Astrocyte of the hippocampus (primary cell): ENCODE measurements around the gene AKT1.

Experiments
- DNase-seq: peaks from one replicate; pipeline ENCODE4 v3.0.0; 2011; ENCODE audit warnings: low read depth, low spot score

AKT1 gene

DNA sequence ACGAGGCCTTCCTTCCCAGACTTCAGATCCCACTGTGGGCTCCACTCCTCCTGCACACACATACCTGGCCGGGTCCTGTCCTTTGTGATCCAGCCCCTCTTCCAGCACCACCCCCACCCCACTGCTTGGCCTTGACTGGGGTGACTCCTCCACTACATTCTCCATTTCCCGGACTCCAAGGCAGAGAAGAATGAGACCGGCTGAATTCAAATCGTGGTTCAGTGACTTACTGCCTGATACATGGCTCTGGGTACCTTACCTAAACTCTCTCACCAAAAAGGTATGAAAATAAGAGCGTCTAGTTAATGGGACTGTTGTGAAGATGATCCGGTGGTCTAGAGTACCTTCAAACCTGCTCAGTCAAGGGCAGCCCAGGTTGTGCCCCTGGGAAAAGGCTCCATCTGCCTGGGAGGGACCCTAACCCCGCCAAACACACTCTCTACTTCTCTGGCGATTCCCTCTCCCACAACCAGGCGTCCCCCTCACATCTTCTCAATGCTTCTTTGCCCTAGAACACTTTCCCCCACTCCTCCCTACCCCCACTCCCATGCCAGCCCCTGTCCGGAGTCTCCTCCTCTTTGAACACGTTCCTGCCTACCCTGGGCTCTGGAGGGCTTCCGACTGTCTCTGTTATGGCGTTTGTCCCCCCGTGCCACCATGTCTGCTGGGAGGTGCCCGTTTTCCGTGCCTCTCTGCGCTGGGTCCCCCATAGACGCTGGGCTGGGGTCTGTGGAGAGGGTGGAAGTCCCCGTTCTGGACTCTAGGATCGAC is 3.9 kb upstream of the AKT1 start:
- DNase-seq = peak; percentile 66

DNA sequence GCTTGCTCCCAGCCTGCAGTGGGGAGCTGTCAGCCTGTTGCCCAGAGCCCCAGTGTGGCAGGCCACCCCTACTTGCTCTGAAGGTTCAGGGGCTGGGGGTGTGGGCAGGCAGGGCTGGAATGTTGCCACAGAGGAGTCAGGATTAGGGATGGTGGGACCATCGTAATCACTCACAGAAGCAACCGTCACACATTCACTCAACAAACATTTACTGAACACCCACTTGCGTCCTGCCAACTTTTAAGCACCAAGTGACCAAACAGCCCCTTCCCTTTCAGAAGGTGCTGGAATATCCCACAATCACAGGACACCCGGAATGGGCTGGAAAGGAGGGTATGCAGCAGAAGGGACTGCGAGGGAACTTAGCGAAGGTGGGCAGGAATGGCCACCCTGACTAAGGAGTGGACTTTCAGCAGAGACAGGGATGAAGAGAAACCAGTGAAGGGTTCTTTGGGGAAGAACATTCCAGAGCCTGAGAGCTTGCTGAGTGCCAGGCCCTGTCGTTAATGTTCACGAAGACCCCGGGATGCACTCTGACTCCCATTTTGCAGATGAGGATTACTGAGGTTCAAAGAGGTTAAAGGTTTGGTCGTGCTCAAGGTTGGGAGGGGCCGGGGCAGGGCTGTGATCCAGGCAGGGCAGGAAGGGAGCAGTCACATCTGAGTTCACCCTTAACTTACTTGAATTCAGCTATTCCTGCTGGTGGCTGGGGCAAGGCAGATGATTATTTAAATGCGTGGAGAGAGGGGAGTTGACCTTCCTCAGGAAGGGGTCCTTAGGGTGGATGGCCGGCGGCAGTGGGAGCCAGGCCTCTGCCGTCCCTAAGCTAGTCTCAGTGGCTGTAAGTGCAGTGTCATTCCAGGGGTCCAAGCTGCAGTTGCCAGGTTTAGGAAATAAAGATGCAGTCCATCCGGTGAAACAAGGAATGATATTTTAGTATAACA is 3.0 kb upstream of the AKT1 start:
- DNase-seq = no peak

GRCh38 chr14:104797115-104798044 is 1.8 kb upstream of the AKT1 start:
- no peak for DNase-seq

GRCh38 chr14:104796687-104797081 is 1.1 kb upstream of the AKT1 start:
- no peak for DNase-seq

DNA sequence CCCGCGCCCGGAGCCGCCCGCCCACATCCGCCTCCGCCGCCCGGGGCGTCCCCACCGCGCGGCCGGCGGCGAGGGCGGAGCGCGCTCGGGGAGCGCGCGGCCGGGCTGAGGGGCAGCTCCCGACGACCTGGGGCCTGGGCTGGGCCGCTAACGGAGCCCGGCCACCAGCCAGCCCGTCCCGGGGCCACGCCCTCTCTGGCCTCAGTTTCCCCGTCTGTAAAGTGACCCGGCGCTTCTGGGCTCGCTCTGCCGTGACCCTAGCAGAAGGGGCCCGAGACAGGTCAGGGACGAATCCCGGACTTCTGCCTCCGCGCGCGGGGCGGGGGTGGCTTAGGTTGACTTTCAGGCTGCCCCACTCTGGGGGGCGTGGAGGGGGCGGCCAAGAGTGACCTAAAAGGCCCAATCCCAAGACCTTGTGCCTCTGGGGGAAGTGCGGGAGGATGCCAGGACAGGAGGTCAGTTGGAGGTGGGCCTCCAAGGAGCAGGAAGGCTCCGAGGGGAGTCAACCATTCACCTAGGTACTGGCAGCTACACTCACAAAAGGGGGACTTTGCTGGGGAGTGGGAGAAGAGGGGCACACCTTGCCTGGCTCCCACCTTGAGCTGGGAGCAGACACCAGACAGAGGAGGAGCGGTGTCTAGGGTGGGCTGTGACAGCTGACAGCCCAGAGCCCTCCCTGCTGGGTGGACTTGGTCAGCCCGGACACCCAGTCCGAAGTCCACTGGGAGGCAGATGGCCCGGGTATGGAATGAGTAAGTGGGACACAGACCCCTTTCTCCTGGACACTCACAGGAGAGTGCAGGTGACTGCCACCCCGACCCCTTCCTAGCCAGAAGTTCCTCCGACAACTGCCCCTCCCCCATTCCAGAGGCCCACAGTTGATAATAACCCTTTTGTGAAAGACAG is 486 bp upstream of the AKT1 start:
- peak; percentile 81 for DNase-seq

- DNase-seq = peak; percentile 60
Measured at GRCh38 chr14:104794631-104794992, 936 bp downstream of the AKT1 start.

- DNase-seq = peak; percentile 81
Measured at GRCh38 chr14:104794099-104794498, 1.4 kb downstream of the AKT1 start.

GRCh38 chr14:104793703-104793959 is 1.9 kb downstream of the AKT1 start:
- no peak for DNase-seq

DNA sequence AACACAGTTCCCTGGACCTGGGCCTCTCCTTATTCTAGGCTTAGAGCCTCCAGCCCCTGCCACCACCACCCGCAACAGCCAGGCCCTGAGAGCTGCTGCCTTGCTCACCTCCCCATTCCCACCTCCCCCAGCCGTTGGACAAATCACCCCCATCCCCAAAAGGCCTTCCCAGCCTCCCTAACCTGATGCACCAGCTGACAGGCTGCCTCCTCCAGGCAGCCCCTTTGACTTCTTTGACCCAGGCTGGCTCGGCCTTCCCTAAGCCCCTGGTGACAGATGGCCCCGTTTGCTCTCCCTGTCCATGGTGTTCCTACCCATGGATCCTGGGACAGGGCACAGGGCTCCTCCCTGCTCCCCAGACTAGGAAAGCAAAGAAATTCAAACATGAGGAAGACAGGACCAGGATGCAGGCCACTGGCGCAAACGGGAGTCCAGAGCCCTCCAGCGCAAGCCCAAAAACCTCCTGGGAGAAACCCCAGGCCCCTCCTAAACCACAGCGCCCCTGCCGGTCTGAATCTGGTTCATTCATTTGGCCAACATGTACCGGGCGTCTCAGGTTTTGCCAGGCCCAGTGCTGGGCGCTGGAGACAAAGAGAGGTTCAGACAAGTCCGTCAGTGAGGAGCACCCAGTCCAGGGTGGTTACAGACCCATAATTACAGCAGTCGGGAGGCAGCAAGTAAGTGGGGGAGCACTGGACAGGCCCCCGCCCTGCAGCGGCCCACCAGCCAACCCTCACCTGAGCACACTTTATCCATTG is 2.4 kb downstream of the AKT1 start:
- DNase-seq = no peak

DNA sequence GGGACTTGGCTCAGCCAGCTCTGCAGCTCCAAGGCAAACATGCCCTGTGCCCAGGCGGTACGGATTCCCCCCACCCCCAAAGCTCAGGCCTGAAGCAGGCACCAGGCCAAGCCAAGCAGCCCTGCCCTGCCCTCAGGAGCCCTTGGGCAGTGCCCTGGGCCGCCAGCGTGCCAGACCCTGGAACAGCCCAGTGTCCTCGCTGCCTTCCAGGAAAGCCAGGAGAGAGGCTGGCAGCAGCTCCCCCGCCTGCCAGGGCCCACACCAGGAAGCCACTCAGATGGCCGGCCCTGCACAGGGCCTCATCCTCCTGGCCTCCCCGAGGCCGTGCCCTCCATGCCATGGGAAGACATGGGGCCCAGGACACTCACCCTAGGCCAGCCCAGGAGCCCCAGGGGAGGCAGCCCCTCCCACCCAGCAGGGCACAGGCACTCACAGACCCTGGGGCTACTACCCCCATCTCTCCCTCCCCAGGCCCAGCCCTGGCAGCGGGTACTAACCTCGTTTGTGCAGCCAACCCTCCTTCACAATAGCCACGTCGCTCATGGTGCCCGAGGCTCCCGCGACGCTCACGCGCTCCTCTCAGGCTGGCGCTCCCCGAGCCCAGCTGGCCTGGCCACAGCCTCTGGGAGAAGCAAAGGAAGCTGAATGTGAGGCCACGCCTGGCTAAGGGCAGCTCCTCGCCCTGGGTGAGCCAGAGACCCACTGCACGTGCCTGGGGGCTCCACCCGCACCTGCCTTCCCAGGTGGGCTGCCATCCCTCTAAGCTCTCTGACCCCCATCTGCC is 3.3 kb downstream of the AKT1 start:
- peak; percentile 55 for DNase-seq

DNA sequence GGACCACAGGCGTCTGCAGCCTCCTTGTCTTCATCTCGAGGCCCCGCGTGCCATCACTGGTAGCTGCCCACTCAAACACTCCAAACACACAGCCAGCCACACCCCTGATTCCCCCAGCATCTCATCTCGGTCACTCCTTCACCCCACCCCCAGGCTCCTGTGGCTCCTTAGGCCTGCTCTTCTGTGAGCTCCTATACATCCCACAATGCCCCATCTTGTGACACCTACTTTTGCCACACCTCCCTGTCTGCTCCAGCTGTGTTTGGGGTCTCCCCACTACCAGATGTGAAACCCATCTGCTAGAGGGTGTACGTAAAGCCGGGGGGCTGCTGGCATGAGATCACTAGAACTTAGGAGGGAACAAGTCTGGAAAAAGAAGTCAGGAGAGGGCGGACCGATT is 4.1 kb downstream of the AKT1 start:
- DNase-seq = no peak

DNA sequence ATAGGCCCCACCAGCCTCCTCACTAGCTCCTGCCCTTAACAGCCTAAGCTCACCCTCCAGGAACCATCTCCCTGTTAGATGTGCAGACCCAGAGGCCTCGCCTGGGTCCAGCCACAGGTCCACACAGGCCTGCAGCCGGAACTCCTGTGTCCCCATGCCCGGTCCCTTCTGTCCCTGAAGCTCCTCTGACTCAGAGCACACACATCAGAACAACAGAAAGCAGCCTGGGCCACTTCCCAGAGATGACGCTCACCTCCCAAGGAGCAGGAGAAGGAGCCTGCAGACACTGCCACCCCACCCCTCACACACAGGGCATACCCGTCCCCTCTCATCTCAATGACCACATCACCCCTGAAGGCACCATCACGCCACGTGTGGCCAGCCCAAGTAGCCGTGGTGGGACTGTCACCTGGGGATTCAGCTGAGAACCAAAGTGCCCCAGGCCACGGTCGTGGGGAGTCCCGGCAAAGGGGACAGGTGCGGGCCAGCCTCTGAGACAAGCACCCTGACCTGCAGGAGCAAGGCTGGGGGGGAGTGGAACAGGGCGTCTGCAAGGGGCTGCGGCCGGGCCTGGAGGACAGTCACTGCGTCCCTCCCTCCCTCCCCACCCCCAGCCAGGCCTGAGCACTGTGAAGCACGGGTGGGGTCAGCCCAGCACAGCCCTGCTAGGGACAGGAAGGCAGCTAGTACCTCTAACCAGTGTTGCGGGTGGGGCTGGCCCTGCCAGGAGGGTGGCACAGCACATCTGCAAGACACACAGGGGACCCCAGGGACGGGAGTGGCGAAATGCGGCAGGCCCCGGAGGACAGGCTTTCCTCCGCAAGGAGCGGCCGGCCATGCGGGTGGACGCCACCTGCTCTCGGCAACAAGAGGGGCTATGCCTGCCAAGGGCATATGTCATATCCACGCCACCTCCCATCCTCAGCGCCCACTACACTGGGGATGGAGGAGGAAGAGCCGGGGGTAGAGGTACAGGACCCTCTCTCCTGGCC is 5.5 kb downstream of the AKT1 start:
- no peak for DNase-seq

GRCh38 chr14:104788873-104789663 is 6.5 kb downstream of the AKT1 start:
- DNase-seq = no peak

DNA sequence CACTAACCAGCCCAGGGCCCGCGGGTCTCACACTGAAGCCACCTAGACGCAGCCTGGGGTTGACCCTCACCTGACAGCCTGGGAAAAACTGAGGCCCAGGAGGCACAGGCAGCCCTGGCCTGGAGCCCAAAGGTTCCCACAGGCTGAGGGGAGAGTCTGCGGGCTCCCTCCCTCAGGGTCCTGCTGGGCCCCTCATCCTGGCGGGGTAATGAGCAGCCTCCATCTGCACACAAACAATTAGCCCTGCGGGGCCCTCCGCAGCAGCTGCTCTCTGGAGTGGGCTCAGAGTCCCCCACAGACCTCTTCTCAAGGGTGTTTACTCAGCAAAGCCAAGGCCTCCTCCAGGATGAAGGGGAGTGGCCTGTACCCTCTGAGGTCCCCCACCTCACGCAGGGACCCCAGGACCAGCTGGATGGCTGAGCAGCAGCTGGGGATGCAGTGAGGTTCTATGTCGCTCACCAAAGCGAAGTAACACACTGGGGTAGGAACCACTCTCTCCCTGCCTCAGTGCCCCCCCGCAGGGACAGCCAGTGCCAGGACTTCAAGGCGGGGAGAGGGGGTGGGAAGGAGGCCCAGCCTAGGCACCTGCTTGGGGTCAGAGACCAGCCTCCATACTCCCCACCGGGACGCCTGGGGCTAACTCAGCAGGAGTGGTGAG is 7.3 kb downstream of the AKT1 start:
- no peak for DNase-seq

DNA sequence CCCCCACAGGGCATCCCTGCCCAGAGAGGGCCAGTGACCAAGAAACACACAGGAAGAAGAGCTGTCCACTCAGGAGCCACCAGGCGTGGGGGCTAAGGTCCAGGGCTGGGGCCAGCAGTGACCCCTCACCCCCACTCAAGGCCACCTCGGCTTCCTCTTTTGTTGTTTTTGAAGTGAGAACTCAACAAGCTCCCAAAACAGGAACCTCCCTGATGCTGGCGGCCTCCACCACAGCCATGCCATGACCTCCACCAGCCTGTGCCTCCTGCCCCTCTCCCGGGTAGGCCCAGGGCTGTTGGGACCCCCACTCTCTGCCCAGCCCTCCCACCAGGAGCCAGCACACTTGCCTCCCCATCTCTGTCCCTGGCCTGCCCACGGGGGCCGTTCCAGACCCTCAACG is 7.8 kb downstream of the AKT1 start:
- DNase-seq = no peak

DNA sequence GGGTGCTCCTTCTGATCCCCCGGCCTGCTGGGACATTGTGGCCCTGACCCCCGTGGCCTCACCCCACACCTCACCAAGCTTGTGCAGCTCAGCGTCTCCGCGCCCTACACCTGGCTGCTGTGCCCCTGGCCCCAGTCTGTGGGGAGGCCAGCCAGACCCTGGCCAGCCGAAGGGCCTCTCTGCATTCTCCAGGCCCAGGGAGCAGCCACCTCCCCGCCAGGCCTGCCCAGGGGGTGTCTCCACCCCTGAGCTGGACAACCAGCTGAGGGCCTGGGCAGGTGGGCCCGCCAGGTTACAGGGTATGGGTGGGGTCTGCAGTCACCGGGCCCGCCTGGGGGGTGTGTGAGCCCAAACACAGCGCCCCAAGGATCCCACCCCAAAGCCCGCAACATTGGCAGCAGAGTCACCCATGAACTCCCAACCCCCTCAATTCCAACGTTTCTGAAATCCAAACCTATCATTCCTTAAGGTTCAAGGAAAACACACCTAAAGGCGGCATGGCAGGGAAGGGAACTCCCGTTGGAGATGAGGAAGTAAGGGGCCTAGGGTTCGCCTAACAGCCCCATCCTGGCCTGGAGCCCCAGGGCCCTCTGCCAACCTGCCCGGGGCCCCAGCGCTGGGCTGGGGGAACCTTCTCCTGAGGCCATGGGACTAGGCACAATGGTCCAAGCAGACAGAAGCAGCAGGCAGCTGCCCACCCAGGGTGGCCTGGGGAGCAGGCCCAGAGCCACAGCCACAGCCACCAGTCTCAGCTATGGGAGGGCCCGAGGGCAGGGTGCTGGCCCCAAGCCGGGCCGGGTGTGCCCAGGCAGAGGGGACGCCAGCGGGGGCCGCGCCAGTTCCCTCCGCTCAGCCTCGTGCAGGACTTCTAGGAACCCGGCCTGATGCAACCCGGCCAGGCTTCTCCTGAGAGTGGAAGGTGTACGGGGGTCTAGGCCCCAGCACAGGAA is 8.5 kb downstream of the AKT1 start:
- no peak for DNase-seq
